Endometrium (tissue), 2 donors: ENCODE measurements around the gene NCCRP1.

Source experiments
- FAIRE-seq: peaks from 2 replicates; lab custom pipeline; 2012; peaks lifted over from hg19 to GRCh38; lab: Jason Lieb, UNC
- donor health status: control.
- donor health status: control.

The NCCRP1 gene

DNA sequence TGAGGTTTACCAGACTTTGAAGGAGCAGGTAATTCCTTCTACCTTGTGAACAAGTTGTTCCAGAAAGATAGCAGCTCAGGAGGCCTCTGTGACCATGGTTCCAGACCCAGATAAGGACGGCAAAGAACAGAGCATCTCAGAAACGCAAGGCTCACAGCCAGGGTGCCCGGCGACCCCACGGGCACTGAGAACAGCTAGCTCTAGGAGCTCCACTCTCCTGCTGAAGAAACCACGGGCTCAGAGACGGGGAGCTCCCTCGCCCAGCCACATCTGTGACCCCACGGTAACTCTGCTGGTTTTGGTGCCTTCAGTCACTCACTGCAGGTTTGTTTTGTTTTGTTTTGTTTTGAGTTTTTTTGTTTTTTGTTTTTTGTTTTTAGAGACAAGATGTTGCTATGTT, 16.0 kb upstream of the NCCRP1 start:
- FAIRE-seq, result no peak

DNA sequence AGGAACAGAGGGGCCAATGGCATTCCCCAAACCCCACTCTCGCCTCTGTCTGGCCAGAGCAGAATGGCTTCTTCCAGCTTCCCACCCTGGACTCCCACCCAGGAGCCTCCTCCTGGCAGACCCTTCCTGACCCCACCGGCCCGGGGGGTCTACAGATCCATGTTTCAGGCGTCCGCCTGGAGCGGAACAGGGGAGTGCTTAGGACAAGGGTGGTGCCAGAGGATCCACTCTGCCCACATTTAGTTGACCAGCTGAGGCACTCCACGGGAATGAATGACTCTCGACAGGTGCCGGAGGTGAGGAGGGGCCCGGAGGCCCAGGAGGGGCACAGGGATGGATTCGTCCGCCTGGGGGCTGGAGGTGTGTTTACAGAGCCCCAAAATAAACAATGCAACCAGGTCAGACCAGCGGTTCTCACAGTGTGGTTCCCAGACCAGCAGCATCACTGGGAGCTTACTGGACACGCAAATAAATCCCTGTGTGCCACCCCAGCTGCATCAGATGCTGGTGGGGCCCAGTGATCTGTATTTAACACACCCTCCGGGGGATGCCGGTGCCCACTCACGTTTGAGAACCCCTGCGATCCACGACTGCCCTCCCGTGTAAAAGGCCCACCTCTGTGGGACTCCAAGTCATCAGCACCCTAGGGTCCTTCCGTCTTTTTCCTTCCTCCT, 15.1 kb upstream of the NCCRP1 start:
- FAIRE-seq, result no peak

- no peak for FAIRE-seq
Measured at GRCh38 chr19:39182174-39182505, 14.6 kb upstream of the NCCRP1 start.

DNA sequence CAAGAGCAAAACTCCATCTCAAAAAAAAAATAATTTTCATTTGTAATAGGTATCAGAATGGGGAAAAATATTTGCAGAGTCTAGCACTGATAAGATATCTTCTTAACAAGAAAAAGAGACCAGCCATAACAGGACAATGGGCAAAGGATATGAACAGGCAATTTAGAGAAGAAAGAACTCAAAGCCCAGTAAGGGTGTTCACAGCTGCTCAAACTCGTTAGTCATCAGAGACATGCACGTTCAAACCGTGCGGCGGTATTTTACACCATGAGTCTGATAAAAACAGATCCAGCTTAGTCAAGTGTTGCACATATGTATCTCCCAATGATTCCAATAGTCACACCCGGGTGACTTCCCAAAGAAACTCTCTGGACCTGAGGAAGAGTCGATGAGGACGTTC, 13.7 kb upstream of the NCCRP1 start:
- FAIRE-seq, result no peak

DNA sequence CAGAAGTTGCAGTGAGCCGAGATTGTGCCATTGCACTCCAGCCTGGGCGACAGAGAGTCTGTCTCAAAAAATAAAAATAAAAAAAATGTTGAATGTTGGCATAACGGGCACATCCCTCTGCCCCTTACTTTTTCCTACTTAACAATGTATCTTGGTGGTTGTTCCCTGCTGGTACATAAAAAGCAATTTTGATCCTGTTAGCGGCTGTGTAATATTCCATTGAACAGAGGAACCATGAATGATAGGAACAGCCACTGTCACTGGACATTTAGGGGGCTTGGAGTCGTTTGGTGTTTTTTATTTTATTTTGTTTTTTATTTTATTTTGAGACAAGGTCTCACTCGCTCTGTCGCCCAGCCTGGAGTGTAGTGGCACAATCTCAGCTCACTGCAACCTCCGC, 10.4 kb upstream of the NCCRP1 start:
- FAIRE-seq, result no peak

DNA sequence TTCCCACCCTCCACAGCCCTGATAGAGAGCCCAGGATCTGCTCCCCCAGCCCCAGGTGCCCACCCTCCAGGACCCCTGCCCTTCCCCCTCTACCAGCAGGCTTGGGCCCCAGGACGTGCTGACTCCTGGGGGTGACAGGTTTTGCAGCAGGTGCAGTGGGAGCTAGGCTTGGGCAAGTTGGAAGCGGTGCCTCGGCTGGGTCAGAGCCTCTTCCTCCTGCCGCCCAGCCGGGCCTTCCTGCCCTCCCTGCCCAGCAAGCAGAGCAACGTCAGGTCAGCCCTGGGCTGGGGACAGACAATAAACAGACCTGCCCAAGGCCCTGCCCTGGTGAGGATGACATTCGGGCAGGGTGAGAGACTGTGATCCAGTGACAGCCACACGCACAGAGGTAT, 9.2 kb upstream of the NCCRP1 start:
- no peak for FAIRE-seq

GRCh38 chr19:39188960-39189359, 7.8 kb upstream of the NCCRP1 start:
- no peak for FAIRE-seq

GRCh38 chr19:39190768-39191167, 6.0 kb upstream of the NCCRP1 start:
- FAIRE-seq, result no peak

DNA sequence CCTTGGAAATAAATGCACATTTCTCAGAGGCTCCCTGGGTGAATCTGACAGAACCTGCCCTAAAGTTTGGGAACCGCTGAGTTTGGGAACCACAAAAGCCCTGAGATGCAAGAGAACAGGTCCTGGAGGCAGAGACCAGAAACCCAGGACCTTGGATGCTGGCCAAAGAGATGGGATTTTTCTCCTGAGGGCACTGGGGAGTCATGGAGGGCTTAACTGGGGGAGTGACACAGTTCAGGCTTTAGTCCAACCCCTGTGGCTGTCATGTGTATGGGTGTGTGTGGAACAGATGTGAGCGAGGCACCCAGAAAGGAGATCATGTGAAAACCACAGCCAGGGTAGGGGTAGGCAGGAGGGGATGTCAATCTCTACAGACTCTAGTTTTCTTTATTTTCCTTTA, 3.9 kb upstream of the NCCRP1 start:
- no peak for FAIRE-seq

GRCh38 chr19:39193803-39194202, 3.0 kb upstream of the NCCRP1 start:
- FAIRE-seq, result no peak

- no peak for FAIRE-seq
Measured at GRCh38 chr19:39194832-39195542, 1.8 kb upstream of the NCCRP1 start.

DNA sequence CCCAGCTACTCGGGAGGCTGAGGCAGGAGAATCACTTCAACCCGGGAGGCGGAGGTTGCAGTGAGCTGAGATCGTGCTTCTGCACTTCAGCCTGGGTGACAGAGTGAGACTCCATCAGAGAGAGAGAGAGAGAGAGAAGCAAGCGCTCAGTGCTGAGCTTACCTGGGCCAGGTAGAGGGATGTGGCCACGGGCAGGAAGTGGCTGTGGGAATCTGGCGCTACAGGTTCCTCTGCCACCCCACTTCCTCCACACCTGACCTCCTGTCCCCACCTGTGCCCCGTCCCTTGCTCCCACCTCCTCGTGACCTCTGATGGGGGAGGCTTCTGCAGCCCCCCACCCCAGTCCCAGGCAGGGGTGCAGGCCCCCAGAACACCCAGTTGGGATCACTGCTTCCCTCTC, 1.0 kb upstream of the NCCRP1 start:
- FAIRE-seq, result no peak

GRCh38 chr19:39196320-39196719, 444 bp upstream of the NCCRP1 start:
- no peak for FAIRE-seq

DNA sequence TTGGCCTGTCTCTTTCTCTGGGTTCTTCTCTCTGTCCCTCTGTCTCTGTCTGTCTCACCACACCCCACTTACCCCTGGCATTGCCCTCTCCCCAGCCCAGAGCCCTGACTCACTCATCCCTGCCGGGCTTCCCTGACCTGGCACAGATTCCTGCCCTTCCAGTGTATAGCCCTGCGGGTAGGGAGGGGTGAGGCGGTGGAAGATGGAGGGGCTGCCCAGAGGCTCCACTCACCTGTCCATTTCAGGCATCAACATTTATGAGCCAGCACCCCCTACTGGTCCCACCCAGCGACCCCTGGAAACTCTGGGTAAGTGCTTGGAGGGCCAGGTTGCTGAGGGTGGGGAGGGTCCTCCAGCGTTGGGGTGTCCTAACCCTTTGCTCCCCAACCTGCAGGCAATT, 1.0 kb downstream of the NCCRP1 start:
- no peak for FAIRE-seq

GRCh38 chr19:39199025-39199424, 2.3 kb downstream of the NCCRP1 start:
- no peak for FAIRE-seq

GRCh38 chr19:39200066-39200802, 3.5 kb downstream of the NCCRP1 start:
- no peak for FAIRE-seq

- no peak for FAIRE-seq
Measured at GRCh38 chr19:39200803-39201115, 4.0 kb downstream of the NCCRP1 start.

DNA sequence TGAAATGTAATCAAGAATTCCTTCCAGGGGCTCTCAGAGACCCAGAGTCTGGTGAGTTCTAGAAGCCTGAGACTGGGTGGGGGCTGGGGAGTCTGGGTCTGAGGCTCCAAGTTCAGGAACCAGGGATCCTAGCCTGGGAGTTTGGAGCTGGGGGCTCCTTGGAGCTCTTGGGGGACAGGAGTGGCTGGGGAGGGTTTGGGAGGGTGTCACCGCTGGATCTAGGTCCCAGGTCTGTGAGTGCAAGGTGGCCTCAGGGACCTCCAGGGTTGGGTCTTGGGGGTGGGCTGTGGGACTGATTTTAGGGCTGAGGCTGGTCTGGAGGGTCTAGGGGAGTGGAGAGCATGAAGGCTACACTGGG, 6.2 kb downstream of the NCCRP1 start:
- no peak for FAIRE-seq

GRCh38 chr19:39203372-39204341, 6.9 kb downstream of the NCCRP1 start, which contains the start of gene SYCN:
TSS of gene SYCN (minus strand) at chr19:39204263. CDS start at chr19:39204254, 9 bp downstream.
- no peak for FAIRE-seq

GRCh38 chr19:39205449-39205764, 8.6 kb downstream of the NCCRP1 start:
- no peak for FAIRE-seq

DNA sequence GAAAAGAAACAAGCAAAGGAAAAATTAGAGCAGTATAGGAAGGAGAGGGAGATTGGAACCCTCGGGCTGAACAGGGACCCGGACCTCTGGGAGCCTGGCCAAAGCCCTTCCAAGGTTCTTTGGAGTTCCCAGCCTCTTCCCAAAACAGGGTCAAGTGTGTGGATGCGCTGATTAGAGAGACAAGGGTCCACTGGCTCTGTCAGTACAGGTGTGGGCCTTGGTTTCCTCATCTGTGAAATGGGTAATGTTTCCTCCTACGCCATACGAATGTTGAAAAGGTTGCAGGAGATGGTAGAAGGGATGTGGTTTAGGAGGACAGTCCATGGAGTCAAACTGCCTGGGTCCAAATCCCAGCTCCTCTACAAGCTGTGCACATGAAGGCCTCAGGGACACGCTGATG, 9.4 kb downstream of the NCCRP1 start:
- no peak for FAIRE-seq

GRCh38 chr19:39207293-39207836, 10.6 kb downstream of the NCCRP1 start:
- no peak for FAIRE-seq
